Breast epithelium (tissue), 3 donors: ENCODE results near the gene ABTB1.

Experiments used
- POLR2AphosphoS5 ChIP-seq, 3 donors: sonication (generic); formaldehyde crosslinking; IDR thresholded peaks; one replicate each; pipeline ENCODE4 v1.6.1; 2017; ENCODE audit warnings: antibody characterized with exemption in 3 of 3
- TF ChIP-seq, protein P1 (sequence below), 3 donors: fragments of 450-650 bp; IDR thresholded peaks; one replicate each; pipeline ENCODE4 v1.5.1; 2016 to 2017; ENCODE audit warnings: antibody characterized with exemption in 3 of 3, mild to moderate bottlenecking in 3 of 3, moderate library complexity in 3 of 3

- TF ChIP-seq, protein P1, sequence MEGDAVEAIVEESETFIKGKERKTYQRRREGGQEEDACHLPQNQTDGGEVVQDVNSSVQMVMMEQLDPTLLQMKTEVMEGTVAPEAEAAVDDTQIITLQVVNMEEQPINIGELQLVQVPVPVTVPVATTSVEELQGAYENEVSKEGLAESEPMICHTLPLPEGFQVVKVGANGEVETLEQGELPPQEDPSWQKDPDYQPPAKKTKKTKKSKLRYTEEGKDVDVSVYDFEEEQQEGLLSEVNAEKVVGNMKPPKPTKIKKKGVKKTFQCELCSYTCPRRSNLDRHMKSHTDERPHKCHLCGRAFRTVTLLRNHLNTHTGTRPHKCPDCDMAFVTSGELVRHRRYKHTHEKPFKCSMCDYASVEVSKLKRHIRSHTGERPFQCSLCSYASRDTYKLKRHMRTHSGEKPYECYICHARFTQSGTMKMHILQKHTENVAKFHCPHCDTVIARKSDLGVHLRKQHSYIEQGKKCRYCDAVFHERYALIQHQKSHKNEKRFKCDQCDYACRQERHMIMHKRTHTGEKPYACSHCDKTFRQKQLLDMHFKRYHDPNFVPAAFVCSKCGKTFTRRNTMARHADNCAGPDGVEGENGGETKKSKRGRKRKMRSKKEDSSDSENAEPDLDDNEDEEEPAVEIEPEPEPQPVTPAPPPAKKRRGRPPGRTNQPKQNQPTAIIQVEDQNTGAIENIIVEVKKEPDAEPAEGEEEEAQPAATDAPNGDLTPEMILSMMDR (IDR thresholded peaks at IDR 0.05), result no peak
- TF ChIP-seq POLR2AphosphoS5 (IDR thresholded peaks at IDR 0.05), result no peak
Observed at GRCh38 chr3:127729556-127730056, 56.9 kb downstream of the ABTB1 start.
